ENCODE measurements around the gene IGLL5. TPM values are rescaled to one million over a fixed set of nuclear protein-coding genes. Genes with fewer than 3 reads are reported as not detected.

IGLL5 gene
- total RNA-seq, 1 experiment from 2014 or later, result not detected

GRCh38 chr22:22906907-22907550 lies 19.4 kb downstream of the IGLL5 start:
- no peaks in the 10 kb centered on the region for H4K20me1 ChIP-seq (ENCODE audit: low read length)
- H3K9me3 ChIP-seq (ENCODE audit: low read length), result no peaks in the 10 kb centered on the region
- no peak overlapping the region for H3K27ac ChIP-seq (ENCODE audit: low read length)
- BruUV-seq (replicated peaks), result no TSS peak
- no peaks in the 10 kb centered on the region for H3K9me2 ChIP-seq (replicated peaks; ENCODE audit: low read length)
- H3F3A ChIP-seq (ENCODE audit: low read length, unreplicated experiment), result no peaks in the 10 kb centered on the region
- intact Hi-C loops (cut with micrococcal nuclease), result no loop called here
- H3K9ac ChIP-seq (ENCODE audit: low read length), result no peak overlapping the region
- TF ChIP-seq EZH2 (IDR thresholded peaks at IDR 0.05; ENCODE audit: low read length, unreplicated experiment), result no peak
- TF ChIP-seq EZH2phosphoT487 (IDR thresholded peaks at IDR 0.05; ENCODE audit: borderline replicate concordance, low read length), result no peak
- no peak for TF ChIP-seq CTCF (conservative IDR thresholded peaks at IDR 0.05; ENCODE audit: low read depth, low read length)
- H3K36me3 ChIP-seq (ENCODE audit: low read depth, low read length), result no peaks in the 10 kb centered on the region
- POLR2A ChIA-PET (ENCODE audit: unreplicated experiment), result no interaction called here
- H2AFZ ChIP-seq (ENCODE audit: low read length), result no peak overlapping the region
- peaks cover 45% of the 10 kb centered on the region for H3K27me3 ChIP-seq (ENCODE audit: low read length)
- no peak overlapping the region for H3K4me3 ChIP-seq (ENCODE audit: low read length)
- no peak overlapping the region for H3K4me2 ChIP-seq (ENCODE audit: low read length)
- no peak for DNase-seq
- H3K4me1 ChIP-seq (ENCODE audit: insufficient read depth, low read length), result no peaks in the 10 kb centered on the region
- CTCF ChIA-PET, result no interaction called here
- ATAC-seq, result no peak
- H3K79me2 ChIP-seq (ENCODE audit: low read length), result no peaks in the 10 kb centered on the region

- Histone ChIP-seq H3K9me3 (ENCODE audit: low read length) (no peaks in the 10 kb centered on the region), H3K9ac (ENCODE audit: low read length) (no peak overlapping the region), H4K20me1 (ENCODE audit: low read length) (no peaks in the 10 kb centered on the region), H3K4me2 (ENCODE audit: low read length) (no peak overlapping the region), H3K27me3 (ENCODE audit: low read length) (peaks cover 52% of the 10 kb centered on the region), H3F3A (ENCODE audit: low read length, unreplicated experiment) (no peaks in the 10 kb centered on the region), H3K27ac (ENCODE audit: low read length) (no peak overlapping the region), H3K36me3 (ENCODE audit: low read depth, low read length) (no peaks in the 10 kb centered on the region), H3K4me1 (ENCODE audit: insufficient read depth, low read length) (no peaks in the 10 kb centered on the region), H3K9me2 (replicated peaks; ENCODE audit: low read length) (no peaks in the 10 kb centered on the region), H2AFZ (ENCODE audit: low read length) (no peak overlapping the region), H3K4me3 (ENCODE audit: low read length) (no peak overlapping the region), H3K79me2 (ENCODE audit: low read length) (no peaks in the 10 kb centered on the region)
- no TSS peak for BruUV-seq (replicated peaks)
- no peak for TF ChIP-seq EZH2 (IDR thresholded peaks at IDR 0.05; ENCODE audit: low read length, unreplicated experiment)
- no peak for TF ChIP-seq CTCF (conservative IDR thresholded peaks at IDR 0.05; ENCODE audit: low read depth, low read length)
- TF ChIP-seq EZH2phosphoT487 (IDR thresholded peaks at IDR 0.05; ENCODE audit: borderline replicate concordance, low read length), result no peak
- ATAC-seq, result no peak
- CTCF ChIA-PET, result no interaction called here
- intact Hi-C loops (cut with micrococcal nuclease), result no loop called here
- POLR2A ChIA-PET (ENCODE audit: unreplicated experiment), result no interaction called here
- no peak for DNase-seq
Measured at GRCh38 chr22:22907551-22908494, 20.2 kb downstream of the IGLL5 start.

GRCh38 chr22:22908495-22908861 lies 20.9 kb downstream of the IGLL5 start:
- TF ChIP-seq EZH2phosphoT487 (IDR thresholded peaks at IDR 0.05; ENCODE audit: borderline replicate concordance, low read length) (no peak), CTCF (conservative IDR thresholded peaks at IDR 0.05; ENCODE audit: low read depth, low read length) (no peak), EZH2 (IDR thresholded peaks at IDR 0.05; ENCODE audit: low read length, unreplicated experiment) (no peak)
- H3K27ac ChIP-seq (ENCODE audit: low read length), result no peak overlapping the region
- ChIA-PET POLR2A (ENCODE audit: unreplicated experiment) (no interaction called here), CTCF (no interaction called here)
- no peaks in the 10 kb centered on the region for H4K20me1 ChIP-seq (ENCODE audit: low read length)
- no peak overlapping the region for H2AFZ ChIP-seq (ENCODE audit: low read length)
- intact Hi-C loops (cut with micrococcal nuclease), result no loop called here
- H3K9ac ChIP-seq (ENCODE audit: low read length), result no peak overlapping the region
- no peaks in the 10 kb centered on the region for H3K36me3 ChIP-seq (ENCODE audit: low read depth, low read length)
- H3K79me2 ChIP-seq (ENCODE audit: low read length), result no peaks in the 10 kb centered on the region
- H3K4me2 ChIP-seq (ENCODE audit: low read length), result no peak overlapping the region
- no peaks in the 10 kb centered on the region for H3K9me3 ChIP-seq (ENCODE audit: low read length)
- DNase-seq, result no peak
- H3K9me2 ChIP-seq (replicated peaks; ENCODE audit: low read length), result no peaks in the 10 kb centered on the region
- H3K27me3 ChIP-seq (ENCODE audit: low read length), result peaks cover 58% of the 10 kb centered on the region
- H3K4me1 ChIP-seq (ENCODE audit: insufficient read depth, low read length), result no peaks in the 10 kb centered on the region
- no TSS peak for BruUV-seq (replicated peaks)
- no peaks in the 10 kb centered on the region for H3F3A ChIP-seq (ENCODE audit: low read length, unreplicated experiment)
- no peak overlapping the region for H3K4me3 ChIP-seq (ENCODE audit: low read length)
- no peak for ATAC-seq

Data from PC-3 (cell line).